Amygdala (tissue), 56 donors: ENCODE data around the gene NAIF1.
"Not testable (repeated sequence)": the region's sequence is repeated elsewhere in the genome, so short reads cannot be mapped to it uniquely, and the experiment has no call there.

Experiments used
- DNase-seq, 56 donors: peaks; one replicate each; lab custom pipeline; 2025; lab: John Stamatoyannopoulos, UW

Gene NAIF1

DNA sequence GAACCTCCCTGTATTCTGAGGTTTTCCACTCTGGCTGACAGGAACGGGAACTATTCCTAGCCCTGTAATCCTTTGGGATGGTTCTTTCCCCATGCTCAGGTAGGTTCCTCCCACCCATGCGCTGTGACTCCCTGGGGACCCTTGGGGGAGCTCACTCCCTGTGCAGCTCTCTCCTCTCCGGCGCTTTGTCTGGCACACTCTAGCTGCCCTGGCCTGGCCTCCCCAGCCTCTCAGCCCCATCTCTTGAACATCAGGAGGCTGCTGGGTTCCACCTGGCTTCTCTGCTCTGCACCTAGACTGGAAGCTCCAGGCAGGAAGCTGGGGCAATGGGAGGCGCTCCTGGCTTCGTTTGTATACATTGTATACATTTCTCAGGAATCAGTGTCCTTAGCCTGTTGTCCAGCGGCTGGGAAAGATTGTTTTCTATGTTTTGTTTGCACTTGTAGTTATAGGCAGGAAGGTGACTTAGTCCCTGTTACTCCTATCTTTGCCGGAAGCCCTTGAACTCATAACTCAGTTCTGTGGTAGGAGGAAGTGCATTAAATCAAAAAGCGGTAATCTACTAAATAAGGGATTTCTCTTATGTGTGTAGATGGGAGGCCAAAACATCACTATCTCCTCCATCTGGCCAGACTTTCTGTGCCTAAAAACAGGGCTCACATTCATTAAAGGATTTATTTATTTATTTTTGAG is 21.3 kb upstream of the NAIF1 start:
- no peak for DNase-seq

DNA sequence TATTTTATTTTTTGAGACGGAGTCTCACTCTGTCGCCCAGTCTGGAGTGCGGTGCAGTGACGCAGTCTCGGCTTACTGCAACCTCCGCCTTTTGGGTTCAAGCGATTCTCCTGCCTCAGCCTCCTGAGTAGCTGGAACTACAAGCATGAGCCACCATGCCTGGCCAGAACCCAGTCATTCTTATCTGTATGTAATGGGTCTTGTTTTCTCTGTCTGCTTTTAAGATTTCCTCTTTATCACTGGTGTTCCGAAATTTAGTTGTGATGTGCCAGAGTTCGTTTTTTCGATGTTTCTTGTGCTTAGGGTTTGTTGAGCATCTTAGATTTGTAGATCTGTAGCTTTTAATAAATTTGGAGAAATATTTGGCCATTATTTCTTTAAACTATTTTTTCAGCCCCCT is 20.1 kb upstream of the NAIF1 start:
- DNase-seq: no peak

DNA sequence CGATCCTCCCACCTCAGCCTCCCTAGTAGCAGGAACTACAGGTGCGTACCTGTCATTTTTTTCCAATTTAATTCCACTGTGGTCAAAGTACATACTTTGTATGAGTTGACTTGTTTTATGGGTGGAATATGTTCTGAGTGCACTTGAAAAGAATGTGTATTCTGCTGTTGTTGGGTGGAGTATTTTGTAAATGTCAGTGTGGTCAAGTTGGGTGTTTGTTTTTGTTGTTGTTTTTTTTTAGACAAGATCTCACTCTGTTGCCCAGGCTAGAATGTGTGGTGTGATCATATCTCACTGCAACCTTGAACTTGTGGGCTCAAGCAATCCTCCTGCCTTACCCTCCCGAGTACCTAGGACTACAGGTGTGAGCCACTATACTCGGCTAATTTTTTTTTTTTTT is 18.8 kb upstream of the NAIF1 start:
- no peak for DNase-seq

DNA sequence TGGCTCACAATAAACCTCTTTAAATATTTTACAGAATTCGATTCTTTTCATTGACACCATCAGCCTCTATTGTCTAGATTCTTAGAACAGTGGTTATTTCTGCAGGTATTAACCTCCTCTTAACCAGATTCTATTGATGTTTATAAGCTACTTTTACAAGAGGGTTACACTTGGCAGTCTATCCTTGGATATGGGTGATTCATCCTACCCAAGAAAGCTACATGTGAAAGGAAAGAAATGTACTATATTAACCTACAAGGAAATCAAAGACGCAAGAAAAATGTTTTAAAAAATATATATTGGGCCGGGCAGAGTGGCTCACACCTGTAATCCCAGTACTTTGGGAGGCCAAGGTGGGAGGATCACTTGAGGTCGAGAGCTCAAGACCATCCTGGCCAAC is 17.6 kb upstream of the NAIF1 start:
- DNase-seq: no peak

DNA sequence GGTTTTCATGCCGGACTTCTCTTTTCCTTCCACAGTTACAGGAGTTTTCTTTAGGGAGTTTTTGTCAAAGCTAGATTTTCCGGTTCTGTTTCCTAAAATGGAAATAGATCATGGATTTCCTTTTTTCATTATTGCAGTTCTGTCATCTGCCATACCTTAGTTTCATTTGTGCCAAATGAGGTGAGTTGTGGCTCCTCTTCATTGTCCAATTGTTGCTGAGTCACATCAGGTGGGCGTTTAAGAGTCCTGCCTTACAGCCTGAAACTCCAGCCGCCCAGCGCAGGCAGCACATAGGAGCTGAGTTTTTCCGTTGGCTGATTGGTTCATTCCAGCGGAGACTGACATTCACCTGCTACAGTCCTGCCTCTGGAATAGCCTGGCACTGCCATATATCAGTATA is 15.0 kb upstream of the NAIF1 start:
- no peak for DNase-seq

DNA sequence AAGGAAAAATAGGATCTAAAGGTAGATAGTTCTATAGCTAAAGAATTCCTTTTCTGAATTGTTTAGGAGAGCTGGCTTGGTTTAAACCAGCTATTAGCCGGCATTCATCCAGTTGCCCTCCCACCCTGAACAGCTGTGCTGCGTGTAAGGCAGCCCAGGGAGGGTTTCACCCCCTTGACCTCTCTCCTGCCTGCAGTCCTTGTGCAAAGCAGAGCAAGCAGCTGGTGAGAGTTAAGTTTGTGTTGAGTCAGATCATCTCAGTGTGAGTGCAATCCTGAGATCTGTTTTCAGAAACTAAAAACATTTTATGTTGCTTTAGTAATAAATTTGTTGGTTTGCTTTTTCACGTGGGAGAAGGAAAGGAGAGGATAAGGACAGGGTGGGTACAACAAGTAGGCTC is 13.9 kb upstream of the NAIF1 start:
- DNase-seq: no peak

DNA sequence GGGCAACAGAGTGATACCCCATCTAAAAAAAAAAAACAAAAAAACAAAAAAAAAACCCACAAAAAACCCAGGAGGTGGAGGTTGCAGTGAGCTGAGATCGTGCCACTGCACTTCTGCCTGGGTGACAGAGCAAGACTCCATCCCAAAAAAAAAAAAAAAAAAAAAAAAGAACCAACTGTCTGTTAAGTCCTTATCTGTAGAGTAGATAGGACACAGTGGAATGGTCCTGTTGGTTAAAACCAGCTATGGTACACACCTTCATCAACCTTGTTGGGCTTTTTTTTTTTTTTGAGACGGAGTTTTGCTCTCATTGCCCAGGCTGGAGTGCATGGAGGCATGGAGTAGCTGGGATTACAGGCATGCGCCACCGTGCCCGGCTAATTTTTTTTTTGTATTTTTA is 13.1 kb upstream of the NAIF1 start:
- DNase-seq: no peak

DNA sequence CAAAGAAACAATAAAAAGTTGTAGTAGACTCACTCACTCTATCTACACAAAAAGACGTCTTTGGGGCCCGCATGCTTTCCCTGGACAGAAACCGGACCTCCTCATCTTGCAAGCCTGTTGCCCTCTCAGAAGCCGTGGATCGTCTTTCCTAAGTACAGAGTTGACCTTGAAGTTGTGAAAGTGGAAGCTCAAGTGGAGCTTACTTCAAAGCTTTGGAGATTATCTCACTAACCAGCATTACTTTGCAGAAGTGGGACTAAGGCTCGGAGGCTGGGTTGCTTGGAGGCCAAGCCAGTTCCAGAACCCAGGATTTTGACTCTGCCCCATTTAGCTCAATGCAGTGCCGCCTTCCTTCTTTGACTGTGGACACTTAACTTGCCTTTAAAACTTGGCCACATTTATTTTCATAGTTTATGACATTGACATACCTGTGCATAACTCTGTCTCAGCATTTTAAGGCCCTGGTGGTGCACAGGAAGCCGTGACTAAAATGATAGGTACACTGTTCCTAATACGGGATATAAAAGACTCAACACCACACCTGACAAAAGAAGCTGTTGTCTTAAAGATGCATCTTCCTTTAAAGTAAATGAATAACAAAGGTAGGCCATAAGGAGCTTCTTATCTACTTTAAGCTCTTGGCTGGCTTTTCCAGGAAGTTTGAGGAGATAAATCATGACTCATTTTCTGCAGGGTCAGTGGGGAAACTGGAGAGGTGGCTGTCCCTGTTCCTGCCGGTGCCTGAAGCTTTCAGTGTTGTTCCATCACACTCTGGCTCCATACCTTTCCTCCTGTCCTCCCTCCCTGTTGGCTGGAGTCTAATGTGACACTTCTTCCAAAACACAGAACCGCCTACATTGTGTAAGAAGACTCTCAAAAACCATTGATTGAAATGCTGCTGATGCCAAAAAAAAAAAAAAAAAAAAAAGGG is 11.6 kb upstream of the NAIF1 start:
- DNase-seq: no peak

DNA sequence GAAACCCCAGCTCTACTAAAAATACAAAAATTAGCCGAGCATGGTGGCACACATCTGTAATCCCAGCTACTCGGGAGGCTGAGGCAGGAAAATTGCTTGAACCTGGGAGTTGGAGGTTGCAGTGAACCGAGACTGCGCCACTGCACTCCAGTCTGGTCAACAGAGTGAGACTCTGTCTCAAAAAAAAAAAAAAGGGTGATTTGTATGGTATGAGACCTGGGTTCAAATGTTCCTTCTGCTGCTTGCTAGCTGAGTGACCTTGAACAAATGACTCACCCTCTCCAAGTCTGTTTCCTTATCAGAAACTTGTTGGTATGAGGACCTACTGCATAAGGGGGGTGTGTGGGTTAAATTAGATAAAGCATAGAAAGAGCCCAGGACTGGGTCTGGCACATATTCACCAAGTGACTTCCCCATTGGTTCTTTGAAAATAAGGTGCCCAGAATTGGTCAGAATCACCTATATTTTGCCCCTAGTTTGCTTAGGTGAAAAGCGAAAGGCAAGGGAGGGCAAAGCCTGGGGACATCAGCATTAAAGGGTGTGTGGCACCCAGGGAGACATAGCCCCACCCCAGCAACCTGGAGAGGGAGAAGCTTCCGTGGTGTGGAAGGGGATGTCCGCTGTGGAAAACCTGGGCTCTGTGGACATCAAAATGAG is 10.9 kb upstream of the NAIF1 start:
- no peak for DNase-seq

DNA sequence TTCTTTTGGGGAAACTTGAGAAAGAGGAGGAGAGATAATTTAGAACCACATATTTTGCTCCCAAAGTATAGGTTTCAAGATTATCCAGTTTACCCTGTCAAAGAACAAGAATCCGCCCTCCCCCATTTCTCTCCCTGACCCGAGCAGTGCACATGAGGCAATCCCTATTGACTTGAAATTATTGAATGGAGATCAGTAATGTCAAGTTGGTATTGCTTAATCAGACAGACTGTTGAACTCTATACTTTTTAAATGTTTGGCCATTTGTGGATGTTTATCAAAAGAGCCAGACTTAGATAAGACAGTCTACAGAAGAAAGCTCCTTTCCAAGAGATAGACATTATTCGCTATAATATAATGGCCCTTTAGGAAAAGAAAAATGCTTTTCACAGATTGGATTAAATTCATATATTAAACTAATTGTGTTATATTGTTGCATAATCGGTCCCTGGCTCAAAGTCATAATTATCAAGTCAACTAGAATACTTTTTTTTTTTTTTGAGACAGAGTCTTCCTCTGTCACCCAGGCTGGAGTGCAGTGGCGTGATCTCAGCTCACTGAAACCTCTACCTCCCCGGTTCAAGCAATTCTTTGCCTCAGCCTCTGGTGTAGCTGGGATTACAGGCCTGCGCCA is 6.2 kb upstream of the NAIF1 start:
- no peak for DNase-seq

DNA sequence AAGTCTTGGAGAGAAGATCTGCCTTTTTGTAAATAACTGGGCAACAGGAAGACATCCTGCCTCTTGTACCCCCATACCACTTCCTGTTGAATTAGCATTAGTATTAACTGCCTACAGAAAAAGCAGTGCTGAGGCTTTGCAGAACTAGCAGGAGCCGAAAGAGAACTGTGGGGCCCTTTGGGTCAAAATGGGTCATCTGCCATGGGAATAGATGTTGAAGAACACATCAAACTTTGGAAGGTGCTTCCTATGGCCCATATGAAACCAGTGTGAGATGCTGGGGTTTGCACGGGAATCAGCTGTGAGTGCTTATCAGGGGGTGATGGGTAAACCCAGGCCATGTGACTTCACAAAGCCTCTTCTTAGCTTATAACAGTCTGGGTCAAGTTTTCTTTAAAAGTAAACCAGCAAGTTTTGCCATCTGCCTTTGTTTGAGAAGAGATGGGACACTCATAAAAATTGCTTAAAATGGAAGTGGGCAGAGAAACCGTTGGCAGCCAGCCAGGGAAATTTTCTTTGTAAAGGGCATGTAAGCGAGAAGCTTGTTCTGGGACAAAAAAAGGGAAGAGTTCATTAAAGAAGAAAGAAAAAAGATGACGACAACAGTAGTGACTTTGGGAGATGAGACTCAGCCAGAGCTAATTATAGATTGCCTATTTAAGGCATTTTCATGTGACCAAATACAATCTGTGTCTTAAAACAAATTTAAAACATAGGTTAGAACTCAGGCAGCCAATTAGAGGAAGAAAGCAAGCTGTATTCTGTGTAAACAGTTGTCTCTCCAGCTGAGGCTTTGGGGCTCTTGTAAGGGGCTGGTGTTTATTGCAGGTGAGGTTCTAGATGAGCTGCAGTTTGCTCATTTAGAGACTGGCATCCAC is 5.3 kb upstream of the NAIF1 start:
- peak in 36 of 56 donors; percentile 14 to 83 (median 44) for DNase-seq

DNA sequence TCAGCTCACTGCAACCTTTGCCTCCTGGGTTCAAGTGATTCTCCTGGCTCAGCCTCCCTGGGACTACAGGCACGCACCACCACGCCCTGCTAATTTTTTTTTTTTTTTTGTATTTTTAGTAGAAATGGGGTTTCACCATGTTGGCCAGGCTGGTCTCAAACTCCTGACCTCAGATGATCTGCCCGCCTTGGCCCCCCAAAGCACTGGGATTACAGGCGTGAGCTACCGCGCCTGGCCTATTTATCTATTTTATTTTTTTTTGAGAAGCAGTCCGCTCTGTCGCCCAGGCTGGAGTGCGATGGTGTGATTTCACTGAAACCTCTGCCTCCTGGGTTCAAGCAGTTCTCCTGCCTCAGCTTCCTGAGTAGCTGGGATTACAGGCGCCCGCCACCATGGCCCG is 4.4 kb upstream of the NAIF1 start:
- DNase-seq: not testable (repeated sequence)

DNA sequence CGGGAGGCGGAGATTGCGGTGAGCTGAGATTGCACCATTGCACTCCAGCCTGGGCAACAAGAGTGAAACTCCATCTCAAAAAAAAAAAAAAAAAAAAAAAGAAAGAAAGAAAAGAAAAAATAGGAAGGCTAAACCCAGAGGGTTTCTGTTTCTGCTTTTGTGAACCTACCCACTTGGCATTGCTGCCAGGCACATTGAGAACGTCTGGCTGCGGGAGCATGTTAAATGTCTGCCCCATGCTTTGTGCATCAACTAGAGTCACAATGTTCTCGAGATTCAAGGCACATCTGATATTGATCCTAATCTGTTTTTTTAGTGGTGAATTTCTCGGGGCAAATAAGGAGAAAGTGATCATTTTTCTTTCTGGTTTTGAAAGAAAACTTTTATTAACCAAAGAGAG is 3.8 kb upstream of the NAIF1 start:
- DNase-seq: peak in 7 of 56 donors; percentile 7 to 23 (median 22)

DNA sequence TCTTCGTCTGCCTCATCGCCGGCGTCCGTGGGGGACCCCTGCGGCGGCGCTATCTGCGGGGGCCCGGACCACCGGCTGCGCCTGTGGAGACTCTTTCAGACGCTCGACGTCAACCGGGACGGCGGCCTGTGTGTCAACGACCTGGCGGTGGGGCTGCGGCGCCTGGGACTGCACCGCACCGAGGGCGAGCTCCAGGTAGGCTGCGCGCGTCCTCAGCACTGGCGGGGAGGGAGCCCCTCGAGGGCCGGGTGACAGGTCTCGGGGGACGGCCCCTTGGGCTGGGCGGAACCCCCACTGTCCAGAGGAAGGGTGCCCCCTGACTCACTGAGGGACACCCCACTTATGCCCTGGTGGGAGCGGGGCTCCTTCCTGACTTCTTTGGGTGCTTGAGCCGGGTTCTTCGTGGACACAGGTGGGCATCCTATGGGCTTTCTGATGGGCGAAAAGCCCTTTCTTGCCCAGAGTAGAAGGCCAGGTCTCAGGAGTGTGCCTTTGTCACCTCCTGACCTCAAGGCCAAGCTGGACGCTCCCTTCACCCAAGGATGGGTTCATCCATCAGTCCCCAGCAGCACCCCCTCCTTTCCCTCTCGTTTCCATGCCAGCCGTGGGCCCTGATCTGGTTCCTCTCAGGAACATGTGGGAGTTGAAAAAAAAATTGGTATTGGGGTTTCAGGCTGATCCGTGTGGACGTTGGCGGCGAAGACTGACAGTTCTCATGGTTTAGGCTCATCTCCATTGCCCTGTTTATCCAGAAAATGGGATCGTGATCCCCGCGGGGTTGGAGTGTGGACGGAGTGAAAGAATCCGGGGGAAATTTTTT is 1.5 kb upstream of the NAIF1 start:
- peak in 9 of 56 donors; percentile 30 to 77 (median 53) for DNase-seq

DNA sequence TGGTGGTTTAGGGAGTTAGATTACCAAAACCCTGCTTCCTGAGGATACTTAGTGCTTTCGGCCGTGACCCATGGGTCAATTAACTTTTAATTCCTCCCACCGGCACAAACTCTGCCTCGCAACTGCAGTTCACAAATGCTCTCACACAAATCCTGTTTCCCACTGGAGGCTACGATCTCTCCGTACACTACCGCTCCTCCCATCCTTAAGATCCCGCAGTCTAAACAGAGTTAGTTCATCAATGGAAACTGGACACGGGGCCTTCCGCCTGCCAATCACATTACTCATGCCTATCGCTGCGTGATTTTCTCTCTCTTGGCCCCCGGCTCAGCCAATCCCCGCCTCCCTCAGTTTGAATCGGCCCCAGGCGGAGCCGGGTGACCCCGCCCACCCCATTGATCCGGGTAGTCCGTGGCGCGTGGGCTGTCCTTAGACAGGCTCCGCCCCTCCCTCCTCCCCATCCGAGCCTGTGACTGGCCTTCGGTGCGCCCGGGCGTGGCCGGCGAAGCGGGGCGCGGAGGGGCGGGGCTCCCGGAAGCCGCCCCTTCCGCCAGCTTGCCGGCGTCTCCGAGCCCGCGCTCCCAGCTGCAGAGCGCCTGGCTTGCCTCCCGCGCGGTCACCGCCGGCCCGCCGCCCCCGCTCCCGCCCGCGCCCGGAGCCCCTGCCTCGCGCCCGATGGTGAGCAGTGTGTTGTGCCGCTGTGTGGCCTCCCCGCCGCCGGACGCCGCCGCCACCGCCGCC is 695 bp upstream of the NAIF1 start, which contains the start of gene SLC25A25:
Gene SLC25A25 (plus strand): TSS at position 588 of the 741 bp plus-strand sequence. CDS start 88 bp downstream, at position 676.
- DNase-seq: peak in 55 of 56 donors; percentile 87 to 100 (median 99)

DNA sequence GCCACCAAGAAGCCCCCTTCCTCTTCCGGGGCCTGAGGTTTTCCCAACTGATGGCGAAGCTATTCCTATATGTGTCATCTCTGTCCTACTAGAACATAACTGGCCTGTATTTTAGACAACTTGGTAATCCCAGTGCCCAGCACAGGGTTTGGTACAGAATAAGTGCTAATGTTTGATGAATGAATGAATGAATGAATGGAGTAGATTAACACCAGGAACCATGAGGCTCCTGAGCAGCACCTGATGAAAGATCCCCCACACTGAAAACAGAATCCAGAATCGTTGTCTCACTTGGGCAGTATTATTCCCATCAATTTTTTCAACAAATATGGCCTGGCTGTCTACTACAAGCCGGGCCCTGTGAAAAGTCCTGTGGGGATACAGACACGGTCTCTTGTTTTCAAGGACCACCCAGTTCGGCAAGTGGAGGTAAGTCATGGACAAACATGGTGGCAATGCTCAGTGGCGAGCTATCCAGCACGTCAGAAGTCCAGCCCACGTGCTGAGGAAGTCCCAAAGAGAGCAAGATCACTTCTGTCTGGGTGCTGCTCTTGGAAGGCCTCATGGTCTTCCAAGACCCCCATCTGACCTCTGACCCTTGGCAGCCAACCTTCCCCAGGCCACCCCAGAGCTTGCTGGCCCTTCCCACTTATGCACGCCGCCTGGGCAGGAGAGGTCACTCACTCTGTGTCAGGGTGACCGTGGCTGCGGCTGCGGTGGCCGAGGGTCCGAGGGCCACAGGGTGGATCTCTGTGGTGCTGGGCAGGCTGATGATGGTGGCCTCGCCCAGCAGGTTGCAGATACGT is 1.0 kb downstream of the NAIF1 start:
- DNase-seq: no peak
